ENCODE results near the gene HERC4.

Gene HERC4

DNA sequence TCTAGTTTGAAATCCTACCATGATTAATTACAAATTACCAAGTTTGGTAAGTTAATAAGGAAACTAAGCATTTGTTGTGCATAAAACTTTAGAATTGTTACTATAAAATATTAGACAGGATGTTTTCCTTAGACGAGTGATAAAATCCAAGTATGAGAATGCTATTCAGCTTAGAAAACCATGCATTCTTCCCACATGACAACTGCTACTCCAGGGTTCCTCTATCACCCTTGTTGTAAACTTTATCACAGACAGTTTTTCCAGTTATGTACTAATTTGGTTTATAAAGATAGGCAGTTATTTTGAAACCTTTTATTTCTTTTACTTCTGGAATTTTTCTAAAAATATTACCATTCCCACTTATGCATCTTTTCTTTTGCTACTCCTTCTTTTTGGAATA is 138.7 kb downstream of the HERC4 start:
- no peaks in the 10 kb centered on the region for H3K27me3 ChIP-seq (ENCODE audit: control insufficient read depth, insufficient read depth, low read length)
- no peak overlapping the region for H3K4me3 ChIP-seq (ENCODE audit: low read length)
- no peak overlapping the region for H3K27ac ChIP-seq (ENCODE audit: low read length)
- no peaks in the 10 kb centered on the region for H3K9me3 ChIP-seq (ENCODE audit: control insufficient read depth, low read depth, low read length)
- no peaks in the 10 kb centered on the region for H3K4me1 ChIP-seq (ENCODE audit: control insufficient read depth, low read depth, low read length)
- peaks cover 5% of the 10 kb centered on the region for H3K36me3 ChIP-seq (ENCODE audit: control insufficient read depth, low read depth, low read length)
- no peak overlapping the region for H3K9ac ChIP-seq (ENCODE audit: low read length)

DNA sequence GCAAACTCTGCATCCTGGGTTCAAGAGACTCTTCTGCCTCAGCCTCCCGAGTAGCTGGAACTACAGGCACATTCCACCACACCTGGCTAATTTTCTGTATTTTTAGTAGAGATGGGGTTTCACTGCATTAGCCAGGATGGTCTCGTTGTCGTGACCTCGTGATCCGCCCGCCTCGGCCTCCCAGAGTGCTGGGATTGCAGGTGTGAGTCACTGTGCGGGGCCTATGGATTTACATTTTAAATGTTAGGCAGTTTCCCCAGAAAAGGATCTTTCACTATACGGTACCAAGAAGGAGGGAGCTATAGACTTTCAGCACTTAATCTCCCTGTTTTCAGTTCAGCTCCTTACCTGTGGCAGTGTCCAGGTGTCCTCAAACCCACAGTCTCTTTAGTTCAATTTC is 139.9 kb downstream of the HERC4 start:
- Histone ChIP-seq H3K4me3 (ENCODE audit: low read length) (no peak overlapping the region), H3K9me3 (ENCODE audit: control insufficient read depth, low read depth, low read length) (no peaks in the 10 kb centered on the region), H3K36me3 (ENCODE audit: control insufficient read depth, low read depth, low read length) (peaks cover 5% of the 10 kb centered on the region), H3K4me1 (ENCODE audit: control insufficient read depth, low read depth, low read length) (no peaks in the 10 kb centered on the region), H3K27ac (ENCODE audit: low read length) (no peak overlapping the region), H3K9ac (ENCODE audit: low read length) (no peak overlapping the region), H3K27me3 (ENCODE audit: control insufficient read depth, insufficient read depth, low read length) (no peaks in the 10 kb centered on the region)

DNA sequence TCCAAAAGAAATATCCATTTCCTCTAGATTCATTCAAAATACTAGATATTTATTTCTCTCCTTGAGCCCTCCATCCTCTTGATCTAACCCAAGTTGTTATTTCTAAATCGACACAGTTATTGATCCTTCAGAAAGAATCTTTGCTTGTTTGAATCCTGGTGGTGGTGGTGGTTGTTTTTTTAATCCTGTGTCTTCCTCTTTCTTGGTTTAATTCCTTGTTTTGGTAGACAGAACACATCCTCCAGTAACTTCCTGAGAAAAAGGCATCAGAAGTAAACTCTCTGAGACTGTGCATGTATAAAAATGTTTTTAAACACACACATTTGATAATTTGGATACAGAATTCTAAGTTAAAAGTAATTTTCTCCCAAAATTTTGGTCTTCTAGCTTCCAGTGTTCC is 140.7 kb downstream of the HERC4 start:
- H3K9me3 ChIP-seq (ENCODE audit: control insufficient read depth, low read depth, low read length): no peaks in the 10 kb centered on the region
- no peaks in the 10 kb centered on the region for H3K27me3 ChIP-seq (ENCODE audit: control insufficient read depth, insufficient read depth, low read length)
- H3K36me3 ChIP-seq (ENCODE audit: control insufficient read depth, low read depth, low read length): peaks cover 5% of the 10 kb centered on the region
- no peaks in the 10 kb centered on the region for H3K4me1 ChIP-seq (ENCODE audit: control insufficient read depth, low read depth, low read length)
- H3K4me3 ChIP-seq (ENCODE audit: low read length): no peak overlapping the region
- no peak overlapping the region for H3K9ac ChIP-seq (ENCODE audit: low read length)
- H3K27ac ChIP-seq (ENCODE audit: low read length): no peak overlapping the region

DNA sequence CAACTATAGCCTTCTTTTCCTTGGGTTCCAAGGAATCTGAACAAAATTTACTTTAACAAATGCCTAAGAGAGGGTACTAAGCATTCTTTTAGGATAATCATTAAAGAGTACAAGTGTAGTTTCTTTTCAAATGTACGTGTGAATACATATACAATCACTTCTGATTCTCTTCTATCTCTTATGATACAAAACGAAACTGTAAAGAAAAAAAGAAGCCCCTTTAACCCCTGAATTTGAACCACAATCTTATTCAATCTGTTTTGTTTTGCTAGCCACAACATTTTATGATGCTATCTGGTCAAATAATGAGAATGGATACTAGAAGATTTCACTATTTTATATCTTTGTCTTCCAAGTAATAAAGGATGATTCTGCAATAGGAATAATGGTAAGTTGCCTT is 141.9 kb downstream of the HERC4 start:
- H3K4me3 ChIP-seq (ENCODE audit: low read length): no peak overlapping the region
- H3K9ac ChIP-seq (ENCODE audit: low read length): no peak overlapping the region
- H3K27me3 ChIP-seq (ENCODE audit: control insufficient read depth, insufficient read depth, low read length): no peaks in the 10 kb centered on the region
- no peaks in the 10 kb centered on the region for H3K9me3 ChIP-seq (ENCODE audit: control insufficient read depth, low read depth, low read length)
- no peak overlapping the region for H3K27ac ChIP-seq (ENCODE audit: low read length)
- peaks cover 5% of the 10 kb centered on the region for H3K36me3 ChIP-seq (ENCODE audit: control insufficient read depth, low read depth, low read length)
- H3K4me1 ChIP-seq (ENCODE audit: control insufficient read depth, low read depth, low read length): no peaks in the 10 kb centered on the region

GRCh38 chr10:67926951-67927350 is 148.1 kb downstream of the HERC4 start:
- H3K27me3 ChIP-seq (ENCODE audit: control insufficient read depth, insufficient read depth, low read length): no peaks in the 10 kb centered on the region
- H3K4me3 ChIP-seq (ENCODE audit: low read length): no peak overlapping the region
- H3K9me3 ChIP-seq (ENCODE audit: control insufficient read depth, low read depth, low read length): no peaks in the 10 kb centered on the region
- no peaks in the 10 kb centered on the region for H3K4me1 ChIP-seq (ENCODE audit: control insufficient read depth, low read depth, low read length)
- H3K9ac ChIP-seq (ENCODE audit: low read length): no peak overlapping the region
- H3K27ac ChIP-seq (ENCODE audit: low read length): no peak overlapping the region
- H3K36me3 ChIP-seq (ENCODE audit: control insufficient read depth, low read depth, low read length): peaks cover 11% of the 10 kb centered on the region

GRCh38 chr10:67925449-67926005 is 149.6 kb downstream of the HERC4 start:
- peaks cover 11% of the 10 kb centered on the region for H3K36me3 ChIP-seq (ENCODE audit: control insufficient read depth, low read depth, low read length)
- no peaks in the 10 kb centered on the region for H3K27me3 ChIP-seq (ENCODE audit: control insufficient read depth, insufficient read depth, low read length)
- no peak overlapping the region for H3K9ac ChIP-seq (ENCODE audit: low read length)
- H3K9me3 ChIP-seq (ENCODE audit: control insufficient read depth, low read depth, low read length): no peaks in the 10 kb centered on the region
- no peaks in the 10 kb centered on the region for H3K4me1 ChIP-seq (ENCODE audit: control insufficient read depth, low read depth, low read length)
- H3K27ac ChIP-seq (ENCODE audit: low read length): no peak overlapping the region
- H3K4me3 ChIP-seq (ENCODE audit: low read length): no peak overlapping the region

DNA sequence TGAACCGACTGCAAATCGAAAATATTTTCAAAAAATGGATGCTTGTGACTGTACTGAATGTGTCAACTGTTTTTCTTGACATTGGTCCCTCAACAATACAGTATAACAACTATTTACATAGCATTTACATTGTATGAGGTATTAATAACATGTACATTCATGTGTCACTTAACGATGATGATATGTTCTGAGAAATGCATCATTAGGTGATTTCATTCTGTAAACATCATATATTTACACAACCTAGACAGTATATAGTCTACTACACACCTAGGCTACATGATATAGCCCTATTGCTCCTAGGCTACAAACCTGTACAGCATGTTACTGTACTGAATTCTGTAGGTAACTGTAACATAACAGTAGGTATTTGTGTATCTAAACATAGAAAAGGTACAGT is 150.9 kb downstream of the HERC4 start:
- Histone ChIP-seq H3K36me3 (ENCODE audit: control insufficient read depth, low read depth, low read length) (peaks cover 13% of the 10 kb centered on the region), H3K9ac (ENCODE audit: low read length) (no peak overlapping the region), H3K4me1 (ENCODE audit: control insufficient read depth, low read depth, low read length) (no peaks in the 10 kb centered on the region), H3K27ac (ENCODE audit: low read length) (no peak overlapping the region), H3K27me3 (ENCODE audit: control insufficient read depth, insufficient read depth, low read length) (no peaks in the 10 kb centered on the region), H3K4me3 (ENCODE audit: low read length) (no peak overlapping the region), H3K9me3 (ENCODE audit: control insufficient read depth, low read depth, low read length) (no peaks in the 10 kb centered on the region)

DNA sequence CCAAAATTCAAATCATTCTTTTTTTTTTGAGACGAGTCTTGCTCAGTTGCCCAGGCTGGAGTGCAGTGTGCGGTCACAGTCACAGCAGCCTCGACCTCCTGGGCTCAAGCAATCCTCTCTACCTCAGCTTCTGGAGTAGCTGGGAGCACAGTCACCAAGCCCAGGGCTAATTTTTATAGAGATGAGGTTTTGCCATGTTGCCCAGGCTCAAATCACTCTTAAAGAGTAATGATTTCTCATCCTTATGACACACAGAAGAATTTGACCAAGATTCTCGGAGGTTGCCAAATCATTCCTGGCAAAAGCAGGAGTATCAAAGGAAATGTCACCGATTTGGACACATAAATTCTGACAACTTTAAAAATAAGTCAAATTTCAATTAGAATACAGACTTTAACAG is 151.5 kb downstream of the HERC4 start:
- no peaks in the 10 kb centered on the region for H3K27me3 ChIP-seq (ENCODE audit: control insufficient read depth, insufficient read depth, low read length)
- no peaks in the 10 kb centered on the region for H3K9me3 ChIP-seq (ENCODE audit: control insufficient read depth, low read depth, low read length)
- peaks cover 16% of the 10 kb centered on the region for H3K36me3 ChIP-seq (ENCODE audit: control insufficient read depth, low read depth, low read length)
- no peak overlapping the region for H3K9ac ChIP-seq (ENCODE audit: low read length)
- H3K4me1 ChIP-seq (ENCODE audit: control insufficient read depth, low read depth, low read length): no peaks in the 10 kb centered on the region
- no peak overlapping the region for H3K27ac ChIP-seq (ENCODE audit: low read length)
- no peak overlapping the region for H3K4me3 ChIP-seq (ENCODE audit: low read length)

DNA sequence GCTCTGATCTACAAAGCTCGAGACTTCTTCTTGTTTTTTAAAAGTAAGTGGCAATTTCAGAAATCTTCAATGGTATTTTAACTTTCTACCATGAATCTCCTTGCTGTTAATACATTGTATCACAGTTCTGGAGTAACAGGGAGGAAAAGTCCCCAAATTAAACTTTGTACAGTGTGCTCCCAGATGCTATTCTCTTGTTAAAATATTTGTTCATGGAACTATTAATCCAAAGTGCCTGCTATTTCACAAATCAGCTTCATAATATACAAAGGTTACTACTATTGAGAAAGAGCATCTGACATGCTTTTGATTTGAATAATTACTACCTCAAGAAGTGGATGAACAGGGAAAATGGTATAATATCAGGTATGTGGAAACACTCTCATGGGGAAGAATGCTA is 154.0 kb downstream of the HERC4 start:
- H3K9me3 ChIP-seq (ENCODE audit: control insufficient read depth, low read depth, low read length): no peaks in the 10 kb centered on the region
- H3K4me1 ChIP-seq (ENCODE audit: control insufficient read depth, low read depth, low read length): no peaks in the 10 kb centered on the region
- no peak overlapping the region for H3K4me3 ChIP-seq (ENCODE audit: low read length)
- H3K9ac ChIP-seq (ENCODE audit: low read length): no peak overlapping the region
- H3K36me3 ChIP-seq (ENCODE audit: control insufficient read depth, low read depth, low read length): peaks cover 40% of the 10 kb centered on the region
- no peak overlapping the region for H3K27ac ChIP-seq (ENCODE audit: low read length)
- H3K27me3 ChIP-seq (ENCODE audit: control insufficient read depth, insufficient read depth, low read length): no peaks in the 10 kb centered on the region

GRCh38 chr10:67917679-67918078 is 157.4 kb downstream of the HERC4 start:
- no peaks in the 10 kb centered on the region for H3K4me1 ChIP-seq (ENCODE audit: control insufficient read depth, low read depth, low read length)
- no peak overlapping the region for H3K9ac ChIP-seq (ENCODE audit: low read length)
- no peak overlapping the region for H3K4me3 ChIP-seq (ENCODE audit: low read length)
- no peaks in the 10 kb centered on the region for H3K9me3 ChIP-seq (ENCODE audit: control insufficient read depth, low read depth, low read length)
- no peaks in the 10 kb centered on the region for H3K27me3 ChIP-seq (ENCODE audit: control insufficient read depth, insufficient read depth, low read length)
- no peak overlapping the region for H3K27ac ChIP-seq (ENCODE audit: low read length)
- H3K36me3 ChIP-seq (ENCODE audit: control insufficient read depth, low read depth, low read length): peaks cover 62% of the 10 kb centered on the region

GRCh38 chr10:67917169-67917568 is 157.9 kb downstream of the HERC4 start:
- Histone ChIP-seq H3K9me3 (ENCODE audit: control insufficient read depth, low read depth, low read length) (no peaks in the 10 kb centered on the region), H3K4me3 (ENCODE audit: low read length) (no peak overlapping the region), H3K9ac (ENCODE audit: low read length) (no peak overlapping the region), H3K27ac (ENCODE audit: low read length) (no peak overlapping the region), H3K27me3 (ENCODE audit: control insufficient read depth, insufficient read depth, low read length) (no peaks in the 10 kb centered on the region), H3K36me3 (ENCODE audit: control insufficient read depth, low read depth, low read length) (peaks cover 65% of the 10 kb centered on the region), H3K4me1 (ENCODE audit: control insufficient read depth, low read depth, low read length) (no peaks in the 10 kb centered on the region)

DNA sequence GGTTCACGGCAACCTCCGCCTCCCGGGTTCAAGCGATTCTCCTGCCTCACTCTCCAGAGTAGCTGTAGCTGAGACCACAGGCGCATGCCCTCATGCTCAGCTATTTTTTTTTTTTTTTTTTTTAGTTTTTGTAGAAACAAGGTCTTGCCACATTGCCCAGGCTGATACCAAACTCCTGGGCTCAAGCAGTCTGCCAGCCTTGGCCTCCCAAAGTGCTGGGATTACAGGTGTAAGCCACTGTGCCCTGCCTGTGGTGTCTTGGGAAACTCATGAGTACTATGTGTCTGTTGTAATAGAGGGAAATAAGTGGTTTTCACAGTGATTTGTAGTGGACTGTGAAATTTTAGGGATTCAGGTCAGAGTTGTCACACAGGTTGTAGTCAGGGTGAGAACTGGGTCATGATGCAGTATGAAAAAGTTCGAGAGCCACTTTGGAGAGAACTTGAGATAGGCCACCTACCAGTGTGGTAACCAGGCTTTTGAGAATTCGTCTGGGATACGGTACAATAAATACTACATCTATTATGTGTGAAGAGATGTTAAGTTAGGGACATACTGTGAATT is 160.2 kb downstream of the HERC4 start:
- H3K9ac ChIP-seq (ENCODE audit: low read length): no peak overlapping the region
- peaks cover 85% of the 10 kb centered on the region for H3K36me3 ChIP-seq (ENCODE audit: control insufficient read depth, low read depth, low read length)
- no peak overlapping the region for H3K27ac ChIP-seq (ENCODE audit: low read length)
- no peaks in the 10 kb centered on the region for H3K27me3 ChIP-seq (ENCODE audit: control insufficient read depth, insufficient read depth, low read length)
- H3K9me3 ChIP-seq (ENCODE audit: control insufficient read depth, low read depth, low read length): no peaks in the 10 kb centered on the region
- H3K4me3 ChIP-seq (ENCODE audit: low read length): no peak overlapping the region
- H3K4me1 ChIP-seq (ENCODE audit: control insufficient read depth, low read depth, low read length): no peaks in the 10 kb centered on the region
